Measurements from ENCODE around the gene VCL. TPM values are rescaled to one million over a fixed set of nuclear protein-coding genes. Genes with fewer than 3 reads are reported as not detected.
A peak's percentile ranks its signal among the peaks of the same experiment; 100 is the strongest.

The VCL gene
- total RNA-seq, 1 experiment from 2014 or later: 495 TPM

GRCh38 chr10:73967022-73967429, 30.9 kb upstream of the VCL start:
- CTCF ChIA-PET: interaction anchor here (0.9 kb wide), 1 partner anchor 28 kb away, joined by 3 read pairs; no protein-coding TSS in a partner anchor
- POLR2A ChIA-PET: interaction anchor here (0.6 to 2.1 kb wide), 5 partner anchors 21 to 500 kb away, joined by 4 to 13 read pairs (median 6); partner anchors contain the start of gene VCL
- Histone ChIP-seq H3K9me3 (ENCODE audit: control insufficient read depth, insufficient read depth, low read depth, low read length) (no peaks in the 10 kb centered on the region), H3K27me3 (ENCODE audit: control insufficient read depth, insufficient read depth, low read length) (no peaks in the 10 kb centered on the region), H3K27ac (ENCODE audit: low read length) (peak overlapping the region; percentile 99), H3K36me3 (ENCODE audit: control insufficient read depth, insufficient read depth, low read length) (no peaks in the 10 kb centered on the region), H3K4me1 (ENCODE audit: control insufficient read depth, insufficient read depth, low read length) (peaks cover 65% of the 10 kb centered on the region), H3K4me3 (ENCODE audit: low read depth in 2 of 2, low read length in 2 of 2) (peak overlapping the region in 1 of 2 experiments; percentile 47; a peak in 2 of 4 replicates)
- TF ChIP-seq TCF7L2 (IDR thresholded peaks at IDR 0.05; ENCODE audit: low read depth, low read length): no peak
- TF ChIP-seq, protein P1, sequence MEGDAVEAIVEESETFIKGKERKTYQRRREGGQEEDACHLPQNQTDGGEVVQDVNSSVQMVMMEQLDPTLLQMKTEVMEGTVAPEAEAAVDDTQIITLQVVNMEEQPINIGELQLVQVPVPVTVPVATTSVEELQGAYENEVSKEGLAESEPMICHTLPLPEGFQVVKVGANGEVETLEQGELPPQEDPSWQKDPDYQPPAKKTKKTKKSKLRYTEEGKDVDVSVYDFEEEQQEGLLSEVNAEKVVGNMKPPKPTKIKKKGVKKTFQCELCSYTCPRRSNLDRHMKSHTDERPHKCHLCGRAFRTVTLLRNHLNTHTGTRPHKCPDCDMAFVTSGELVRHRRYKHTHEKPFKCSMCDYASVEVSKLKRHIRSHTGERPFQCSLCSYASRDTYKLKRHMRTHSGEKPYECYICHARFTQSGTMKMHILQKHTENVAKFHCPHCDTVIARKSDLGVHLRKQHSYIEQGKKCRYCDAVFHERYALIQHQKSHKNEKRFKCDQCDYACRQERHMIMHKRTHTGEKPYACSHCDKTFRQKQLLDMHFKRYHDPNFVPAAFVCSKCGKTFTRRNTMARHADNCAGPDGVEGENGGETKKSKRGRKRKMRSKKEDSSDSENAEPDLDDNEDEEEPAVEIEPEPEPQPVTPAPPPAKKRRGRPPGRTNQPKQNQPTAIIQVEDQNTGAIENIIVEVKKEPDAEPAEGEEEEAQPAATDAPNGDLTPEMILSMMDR (IDR thresholded peaks at IDR 0.05): no peak
- TF ChIP-seq SIN3A (IDR thresholded peaks at IDR 0.05; ENCODE audit: borderline replicate concordance, insufficient read depth, low read depth, low read length): no peak
- no peak for TF ChIP-seq POLR2AphosphoS5 (IDR thresholded peaks at IDR 0.05; ENCODE audit: low read depth, low read length)
- TF ChIP-seq REST (IDR thresholded peaks at IDR 0.05; ENCODE audit: insufficient read depth in 1 of 2, low read depth in 2 of 2, low read length in 1 of 2): no peak
- intact Hi-C loops (cut with micrococcal nuclease; ENCODE audit: unreplicated experiment): no loop called here
- in situ Hi-C loops (cut with HindIII; ENCODE audit: low pct_unique_long_range_greater_than_20kb, low sequenced_read_pairs): loop anchor here (10.0 kb wide), 1 partner anchor 48 kb away; no protein-coding TSS in a partner anchor
- DNase-seq (ENCODE audit: low read depth, low spot score) (no peak), ATAC-seq (no peak)
- BruUV-seq (replicated peaks): no TSS peak

DNA sequence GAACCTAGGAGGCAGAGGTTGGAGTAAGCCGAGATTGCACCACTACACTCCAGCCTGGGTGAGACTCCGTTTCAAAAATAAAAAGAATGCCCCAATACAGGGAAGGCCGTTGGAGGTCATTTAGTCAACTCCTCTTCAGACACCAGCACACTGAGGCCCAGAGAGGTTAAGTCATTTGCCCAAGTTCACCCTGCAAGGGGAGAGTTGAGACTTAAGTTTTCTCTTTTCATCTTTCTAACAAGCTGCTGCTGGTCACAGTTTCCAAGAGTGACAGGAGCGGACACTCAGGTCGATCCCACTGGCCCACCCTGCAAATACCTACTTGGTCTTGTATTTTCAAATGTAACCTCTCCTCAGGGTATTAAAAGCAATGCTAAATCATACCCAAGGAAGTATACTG, 30.4 kb upstream of the VCL start:
- no peaks in the 10 kb centered on the region for H3K27me3 ChIP-seq (ENCODE audit: control insufficient read depth, insufficient read depth, low read length)
- H3K4me3 ChIP-seq (ENCODE audit: low read depth in 2 of 2, low read length in 2 of 2): no peak overlapping the region
- ATAC-seq: no peak
- TF ChIP-seq SIN3A (IDR thresholded peaks at IDR 0.05; ENCODE audit: borderline replicate concordance, insufficient read depth, low read depth, low read length) (no peak), TCF7L2 (IDR thresholded peaks at IDR 0.05; ENCODE audit: low read depth, low read length) (no peak), POLR2AphosphoS5 (IDR thresholded peaks at IDR 0.05; ENCODE audit: low read depth, low read length) (no peak), REST (IDR thresholded peaks at IDR 0.05; ENCODE audit: insufficient read depth in 1 of 2, low read depth in 2 of 2, low read length in 1 of 2) (no peak)
- TF ChIP-seq, protein P1 (IDR thresholded peaks at IDR 0.05): no peak
- intact Hi-C loops (cut with micrococcal nuclease; ENCODE audit: unreplicated experiment) (no loop called here), in situ Hi-C loops (cut with HindIII; ENCODE audit: low pct_unique_long_range_greater_than_20kb, low sequenced_read_pairs) (loop anchor here (10.0 kb wide), 1 partner anchor 47 kb away; no protein-coding TSS in a partner anchor)
- BruUV-seq (replicated peaks): no TSS peak
- H3K27ac ChIP-seq (ENCODE audit: low read length): peak overlapping the region; percentile 99
- no peaks in the 10 kb centered on the region for H3K36me3 ChIP-seq (ENCODE audit: control insufficient read depth, insufficient read depth, low read length)
- ChIA-PET CTCF (interaction anchor here (0.7 kb wide), 1 partner anchor 17 kb away, joined by 6 read pairs; no protein-coding TSS in a partner anchor), POLR2A (interaction anchor here (0.6 to 1.5 kb wide), 3 partner anchors 22 to 242 kb away, joined by 4 to 13 read pairs (median 5); no protein-coding TSS in a partner anchor)
- H3K4me1 ChIP-seq (ENCODE audit: control insufficient read depth, insufficient read depth, low read length): peaks cover 61% of the 10 kb centered on the region
- no peaks in the 10 kb centered on the region for H3K9me3 ChIP-seq (ENCODE audit: control insufficient read depth, insufficient read depth, low read depth, low read length)
- no peak for DNase-seq (ENCODE audit: low read depth, low spot score)

Data from Panc1 (cell line).